Inflammatory macrophage treated with lipopolysaccharide for 4 hours (primary cell): ENCODE results near the gene CTCF.

Experiments
- DNase-seq: peaks from one replicate; pipeline ENCODE4 v3.0.0-alpha.2; 2020

The CTCF gene

DNA sequence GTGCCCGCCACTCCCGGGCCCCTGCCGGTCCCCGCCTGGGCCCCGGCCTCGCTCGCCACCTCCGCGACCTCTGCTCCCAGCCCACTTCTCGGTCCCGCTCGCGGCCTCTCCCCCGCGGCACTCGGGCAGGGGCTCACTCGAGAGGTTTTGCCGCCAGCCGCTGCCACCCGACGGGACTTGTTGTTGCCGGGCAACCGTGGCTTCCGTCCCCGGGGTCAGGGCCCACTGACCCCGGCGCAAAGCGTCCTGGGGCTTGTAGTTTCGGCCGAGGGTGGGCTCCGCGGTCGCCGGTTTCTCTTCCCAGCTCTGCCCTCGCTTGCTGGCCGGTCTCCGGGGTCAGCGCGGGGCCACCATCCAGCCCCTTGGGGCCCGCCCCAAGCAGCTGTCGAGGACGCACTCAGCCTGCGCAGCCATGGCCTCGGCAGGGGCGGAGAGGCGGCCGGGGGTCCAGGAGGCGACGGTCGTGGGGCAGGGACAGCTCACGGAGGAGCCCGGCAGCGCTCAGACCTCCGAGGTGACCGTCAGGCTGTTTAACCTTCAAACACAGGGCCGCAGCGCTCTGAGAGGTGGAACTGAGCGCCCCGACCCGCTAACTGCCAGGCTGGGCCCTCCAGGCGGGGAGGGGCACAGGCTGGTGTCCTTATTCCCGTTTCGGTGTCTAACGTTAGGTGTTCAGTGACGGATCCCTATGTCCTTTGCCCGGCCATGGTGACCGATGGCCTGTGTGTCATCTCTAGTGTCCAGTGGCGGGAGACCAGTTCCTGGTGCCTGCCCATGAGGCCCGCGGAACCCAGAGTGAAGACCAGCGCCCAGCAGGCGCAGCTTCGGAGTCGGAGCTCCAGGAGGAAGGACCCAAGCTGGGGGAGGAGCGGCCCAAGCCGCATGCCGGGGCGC, 104.5 kb downstream of the CTCF start, which contains the start of the genes C16orf86 and ENKD1:
TSS of gene C16orf86 (plus strand) at position 256 of the 894 bp plus-strand sequence. CDS start at position 413, 157 bp downstream.
TSS of gene ENKD1 (minus strand) at position 192 of the 894 bp plus-strand sequence. CDS start 308 bp downstream, outside the sequence.
- DNase-seq: peak; percentile 84

DNA sequence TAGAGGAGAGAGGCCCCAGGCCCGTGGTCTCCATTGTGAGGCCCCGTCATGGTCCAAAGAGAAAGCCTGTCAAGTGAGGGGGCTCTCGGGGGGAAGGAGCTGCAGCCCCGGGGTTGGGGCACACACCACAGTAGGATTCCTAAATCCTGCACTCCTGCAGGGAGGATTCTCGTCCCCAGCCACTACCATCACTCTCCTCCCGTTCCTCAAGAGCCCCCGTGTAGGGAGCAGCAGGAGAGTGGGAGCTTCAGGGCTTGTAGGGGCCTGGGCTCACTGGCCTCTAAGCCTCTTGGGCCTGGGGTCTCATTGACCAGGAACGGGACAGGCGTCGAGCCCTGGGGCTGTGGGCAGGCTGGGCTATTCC, 105.1 kb downstream of the CTCF start:
- no peak for DNase-seq

DNA sequence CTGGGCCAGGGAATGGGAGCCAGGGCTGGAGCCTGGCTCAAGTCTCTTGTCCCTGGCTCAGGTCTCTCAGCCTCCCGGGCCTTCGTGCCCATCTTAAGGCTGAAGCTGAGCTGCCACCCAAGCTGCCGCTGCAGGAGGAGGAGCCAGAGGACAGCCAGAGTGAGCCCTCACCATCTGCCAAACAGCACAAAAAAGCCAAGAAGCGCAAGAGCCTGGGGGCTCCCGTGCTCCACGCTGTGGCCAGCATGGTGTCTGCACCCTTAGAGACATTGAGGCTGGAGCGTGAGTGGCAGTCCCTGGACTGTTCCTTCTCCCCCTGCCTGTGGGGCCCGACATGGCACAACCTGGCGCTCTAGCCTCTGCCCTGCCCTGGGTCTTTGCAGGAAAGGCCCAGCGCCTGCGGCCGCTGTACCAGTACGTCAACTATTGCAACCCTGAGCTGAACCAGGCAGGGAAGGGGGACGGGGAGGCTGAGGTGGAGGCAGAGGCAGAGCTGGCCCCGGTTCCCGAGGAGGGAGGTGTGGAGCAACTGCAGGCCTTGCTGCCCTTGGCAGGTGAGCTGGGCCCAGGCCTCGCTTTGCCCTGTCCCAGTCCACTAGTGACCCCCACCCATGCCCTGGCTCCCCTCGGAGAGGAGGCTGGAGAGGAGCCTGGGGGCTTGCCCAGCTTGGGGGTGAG, 105.6 kb downstream of the CTCF start:
- DNase-seq: peak; percentile 87

DNA sequence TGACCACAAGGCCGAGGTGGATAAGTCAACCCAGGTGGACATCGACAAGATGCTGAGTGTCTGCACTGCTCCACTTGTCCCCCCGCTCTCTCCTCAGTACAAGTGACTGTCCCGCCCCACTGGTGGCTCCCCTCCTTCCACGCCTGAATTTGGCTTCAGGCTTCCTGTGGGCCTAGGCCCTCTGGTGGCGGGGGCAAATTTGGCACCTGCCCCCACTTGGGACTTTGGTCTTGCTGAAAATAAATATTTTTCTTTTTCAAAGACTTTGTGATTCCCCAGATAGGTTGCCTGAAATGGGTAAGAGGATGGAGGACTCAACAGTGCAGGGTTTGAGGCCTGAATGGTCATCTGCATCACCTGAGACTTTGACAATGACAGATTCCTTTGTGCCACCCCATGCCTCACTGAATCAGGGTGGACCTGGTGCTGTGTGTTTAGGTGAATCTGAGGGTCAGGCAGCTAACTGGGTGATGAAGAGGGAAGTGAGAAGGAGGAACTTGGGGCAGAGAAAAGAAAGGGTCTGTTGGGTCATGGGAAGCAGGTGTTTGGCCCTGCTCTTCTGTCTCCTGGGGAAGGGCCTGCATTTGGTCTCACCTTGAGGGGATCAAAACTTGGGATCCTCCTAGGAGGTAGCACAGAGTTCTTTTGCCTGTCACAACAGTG, 106.3 kb downstream of the CTCF start:
- no peak for DNase-seq

DNA sequence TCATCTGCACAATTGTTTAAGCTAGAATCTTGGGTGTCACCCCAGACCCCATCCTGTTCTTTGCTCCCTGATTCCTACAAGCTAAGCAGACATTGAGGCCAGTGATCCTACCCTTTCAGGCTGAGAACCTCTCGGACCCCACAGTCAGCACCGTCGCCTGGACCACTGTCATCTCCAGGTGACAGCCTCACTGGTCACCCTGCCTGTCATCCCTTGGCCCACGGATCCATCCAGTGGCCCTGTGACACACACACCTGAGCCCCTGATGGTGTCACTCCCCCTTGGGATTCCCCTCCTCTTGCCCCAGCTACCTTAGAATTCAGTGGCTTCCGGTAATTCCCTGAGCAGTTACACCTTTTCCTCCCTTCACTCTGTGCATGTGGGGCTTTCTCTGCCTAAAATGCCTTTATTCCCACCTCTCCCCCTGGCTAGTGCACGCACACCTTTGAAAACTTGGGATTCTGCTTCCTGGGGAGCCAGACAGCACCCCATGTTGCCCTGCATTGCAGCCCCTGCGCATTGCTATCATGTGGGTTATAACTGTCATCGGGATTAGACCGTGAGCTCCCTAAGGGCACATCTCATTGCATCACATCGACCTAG, 107.3 kb downstream of the CTCF start:
- DNase-seq: no peak

DNA sequence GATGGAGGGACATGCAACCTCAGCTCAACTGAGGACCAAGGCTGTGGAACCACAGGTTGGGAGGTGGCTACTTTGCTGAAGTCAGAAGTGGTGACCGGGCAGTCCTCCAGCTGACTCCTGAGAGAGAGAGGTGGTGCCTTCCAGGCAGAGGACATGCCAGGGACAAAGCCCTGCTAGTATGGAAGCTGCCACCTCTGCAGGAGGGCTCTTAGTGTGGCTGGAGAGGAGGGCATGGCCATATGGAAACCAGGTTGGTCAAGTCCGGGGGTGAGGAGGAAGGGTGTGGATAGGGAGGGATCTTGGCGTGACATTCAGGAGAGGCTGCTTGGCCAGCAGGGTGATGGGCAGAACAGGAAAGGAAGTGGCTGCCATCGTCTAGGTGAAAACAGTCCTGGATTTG, 110.0 kb downstream of the CTCF start:
- DNase-seq: no peak

DNA sequence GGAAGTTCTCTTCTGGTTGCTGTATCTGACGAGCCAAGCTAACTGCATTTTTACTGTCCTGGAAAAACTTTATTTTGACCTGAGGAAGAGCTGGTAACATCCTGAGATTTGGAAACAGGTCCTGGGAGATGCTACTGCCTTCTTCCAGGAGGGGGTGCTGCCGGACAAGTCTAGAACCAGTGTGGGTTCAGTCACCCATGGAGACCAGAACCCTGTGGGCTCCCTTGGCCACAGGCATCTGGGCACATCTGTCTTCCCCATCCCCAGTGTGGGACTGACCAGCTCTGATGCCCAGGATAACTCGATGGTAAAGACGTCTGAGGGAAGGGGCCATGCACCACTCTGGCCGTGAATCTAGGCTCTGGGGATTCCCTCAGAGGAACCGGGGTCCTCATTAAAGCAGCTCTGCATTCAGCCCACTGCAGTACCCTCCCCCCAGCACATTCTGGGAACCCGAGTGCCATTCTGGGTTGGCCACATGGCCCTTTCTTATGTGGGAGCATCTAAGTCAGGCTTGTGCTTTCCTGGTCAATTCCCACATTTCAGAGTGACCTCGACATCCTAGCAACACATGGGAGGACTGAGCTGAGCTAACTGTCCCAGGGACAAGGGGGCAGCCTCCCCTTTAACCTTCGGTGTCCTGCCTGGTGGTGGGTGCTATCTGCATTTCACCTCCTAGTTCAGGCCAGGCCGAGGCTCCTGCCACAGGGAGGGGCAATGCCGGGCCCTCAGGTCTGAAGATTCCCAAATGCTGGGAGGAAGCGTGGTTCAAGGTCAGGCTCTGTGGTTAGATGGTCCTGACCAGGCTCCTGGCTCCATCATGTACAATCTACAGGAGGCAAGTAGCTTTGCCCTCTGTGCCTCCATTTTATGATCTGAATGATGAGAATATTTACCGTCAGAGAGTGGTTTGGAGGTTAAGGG, 110.7 kb downstream of the CTCF start:
- DNase-seq: peak; percentile 73

DNA sequence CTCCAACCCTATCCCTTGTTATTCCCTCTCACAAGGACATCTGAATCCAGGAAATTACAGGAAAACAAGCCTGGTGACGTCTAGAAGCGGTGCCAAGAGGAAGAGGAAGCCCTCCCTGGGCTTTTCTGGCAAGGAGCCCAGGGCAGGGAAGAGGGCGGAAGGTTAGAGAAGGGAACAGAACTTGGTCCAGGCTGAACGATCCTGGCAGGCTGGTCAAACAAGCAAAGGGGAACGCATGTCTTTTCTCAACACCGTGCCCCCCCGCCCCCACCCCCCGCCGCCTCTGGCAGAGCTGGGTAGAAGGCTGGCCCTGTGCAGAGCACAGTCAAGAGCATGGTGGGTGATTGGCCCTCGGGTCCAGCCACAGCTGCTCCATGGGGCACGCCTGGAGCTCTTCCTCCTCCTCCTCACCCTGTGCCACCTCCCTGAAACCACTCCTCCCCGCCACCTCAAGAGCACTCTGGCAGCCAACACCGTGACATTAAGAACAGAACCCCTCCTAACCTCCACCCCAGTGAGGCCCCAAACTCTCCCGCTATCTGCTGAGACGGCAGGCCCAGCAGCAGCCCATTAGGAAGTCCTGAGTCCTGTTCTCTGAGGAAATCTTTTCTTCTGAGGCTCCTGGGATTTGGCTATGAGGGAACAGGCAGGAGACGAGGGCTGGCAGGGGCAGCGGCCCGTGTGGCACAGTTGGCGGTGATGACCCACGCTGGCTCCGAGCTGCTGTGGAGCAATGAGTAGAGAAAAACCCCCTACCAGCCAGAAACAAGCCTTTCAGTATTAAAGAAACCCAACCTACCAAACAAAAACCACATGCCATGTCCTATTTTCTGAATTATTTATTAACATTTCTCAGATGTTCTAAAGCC, 111.6 kb downstream of the CTCF start:
- DNase-seq: peak; percentile 75

DNA sequence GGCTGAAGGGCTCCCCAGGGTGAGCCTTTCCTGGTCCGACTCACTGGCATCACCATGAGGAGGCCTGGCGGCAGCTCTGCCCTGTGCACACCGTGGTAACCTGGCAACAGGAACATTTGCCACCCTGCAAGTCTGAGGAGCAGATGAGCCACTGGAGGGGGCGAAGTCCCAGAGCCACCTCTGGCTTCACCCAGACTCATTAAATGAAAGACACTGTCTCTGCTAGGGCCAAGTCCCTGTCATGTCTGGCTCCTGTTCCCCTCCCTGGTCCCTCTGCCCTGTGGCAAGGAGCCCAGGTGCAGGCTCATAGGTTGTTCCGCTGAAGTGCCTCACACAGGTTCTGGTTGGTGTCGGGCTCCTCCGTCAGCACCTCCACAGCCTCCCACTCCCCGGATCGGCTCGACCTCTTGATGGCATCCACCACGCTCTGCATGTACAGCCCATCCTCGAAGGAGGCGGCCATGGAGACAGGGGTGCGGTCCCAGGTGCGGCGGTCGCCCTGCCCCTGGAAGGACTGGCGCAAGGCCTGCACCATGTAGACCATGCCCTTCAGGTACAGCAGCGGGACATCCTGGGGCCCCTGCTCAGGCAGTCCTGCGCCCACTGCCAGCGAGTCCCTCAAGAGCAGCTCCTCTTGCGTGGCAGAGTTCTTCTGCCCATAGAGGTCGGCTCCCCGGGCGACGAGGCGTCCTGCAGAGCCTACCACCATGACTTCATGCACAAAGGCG, 112.7 kb downstream of the CTCF start:
- no peak for DNase-seq

DNA sequence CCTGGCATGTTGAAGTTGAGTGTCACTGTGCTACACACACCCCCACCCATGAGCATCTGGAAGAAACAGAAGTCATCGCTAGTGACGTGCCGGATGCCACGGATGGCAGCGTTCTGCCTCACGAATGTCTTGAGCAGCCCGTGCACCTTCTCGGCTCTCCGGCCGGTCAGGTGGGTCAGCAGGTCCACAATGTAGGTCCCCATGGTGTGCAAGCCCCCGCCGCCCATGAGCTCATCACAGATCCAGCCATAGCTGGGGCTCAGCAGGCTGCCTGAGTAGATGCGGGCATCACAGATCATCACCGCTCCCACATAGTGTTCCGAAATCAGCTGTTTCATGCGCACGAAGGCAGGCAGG, 113.2 kb downstream of the CTCF start:
- no peak for DNase-seq

DNA sequence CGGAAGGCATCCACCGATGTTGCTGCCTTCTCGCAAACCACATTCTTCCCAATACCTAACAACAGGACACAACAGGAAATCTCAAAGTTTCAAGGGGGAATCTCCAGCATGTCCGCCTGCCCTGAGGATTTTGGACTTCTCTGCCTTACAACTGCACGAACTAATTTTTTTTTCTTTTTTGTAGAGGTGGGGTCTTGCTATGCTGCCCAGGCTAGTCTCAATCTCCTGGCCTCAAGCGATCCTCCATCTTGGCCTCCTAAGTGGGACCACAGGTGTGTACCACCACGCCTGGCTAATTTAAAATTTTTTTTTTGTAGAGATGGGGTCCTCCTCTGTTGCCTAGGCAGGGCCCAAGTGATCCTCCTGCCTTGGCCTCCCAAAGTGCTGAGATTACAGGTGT, 113.7 kb downstream of the CTCF start:
- no peak for DNase-seq

DNA sequence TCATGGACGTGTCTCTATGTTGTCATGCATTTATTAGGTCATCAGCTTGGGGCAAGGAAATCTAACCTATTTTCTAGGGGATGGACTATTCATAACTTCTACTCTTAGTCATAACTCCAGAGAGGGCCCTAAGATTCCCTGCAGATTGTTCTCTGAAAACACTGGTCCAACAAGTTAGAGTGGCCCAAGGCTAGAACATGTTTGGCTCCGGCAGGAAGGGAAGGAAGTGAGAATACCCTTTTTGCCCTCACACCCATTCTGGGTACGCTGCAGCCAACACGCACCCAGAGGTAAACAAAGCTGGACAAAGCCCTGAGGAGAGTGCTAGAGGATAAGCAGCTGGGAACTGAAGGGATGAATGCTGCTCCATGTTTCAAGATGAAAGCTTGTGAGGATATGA, 114.2 kb downstream of the CTCF start:
- DNase-seq: no peak

DNA sequence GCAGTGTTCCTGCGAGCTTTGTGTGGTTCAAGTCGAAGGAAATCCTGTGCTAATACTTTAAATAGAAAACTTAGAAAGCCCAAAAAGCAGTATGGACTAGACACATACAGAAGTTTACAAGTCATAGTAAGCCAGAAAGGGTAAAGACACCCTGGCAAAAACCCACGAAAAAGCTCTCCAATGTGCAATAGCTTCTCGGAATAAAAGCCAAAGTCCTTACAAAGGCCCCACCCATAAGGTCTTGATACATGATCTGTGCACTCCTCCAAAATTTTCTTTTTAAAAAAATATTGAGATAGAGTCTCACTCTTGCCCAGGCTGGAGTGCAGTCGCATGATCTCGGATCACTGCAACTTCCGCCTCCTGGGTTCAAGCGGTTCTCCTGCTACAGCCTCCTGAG, 114.6 kb downstream of the CTCF start:
- no peak for DNase-seq

DNA sequence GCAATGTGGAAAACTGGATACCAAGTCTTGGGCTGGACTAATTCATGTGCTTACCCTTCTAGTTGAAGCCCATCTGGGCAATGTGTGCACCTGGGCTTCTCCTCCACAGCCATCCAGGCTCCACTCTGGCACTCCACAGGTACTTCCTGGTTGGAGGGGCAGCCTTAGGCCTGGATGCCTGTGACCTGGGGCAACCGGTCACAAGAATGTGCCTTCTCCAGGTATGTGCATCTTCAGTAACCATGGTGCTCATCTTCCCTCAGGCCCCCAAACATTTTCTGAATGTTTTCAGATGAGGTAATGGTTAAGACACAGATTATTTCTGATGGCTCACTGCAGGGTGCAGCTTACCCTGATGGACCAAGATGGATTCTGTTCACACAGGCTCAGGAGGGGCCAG, 115.4 kb downstream of the CTCF start:
- no peak for DNase-seq

DNA sequence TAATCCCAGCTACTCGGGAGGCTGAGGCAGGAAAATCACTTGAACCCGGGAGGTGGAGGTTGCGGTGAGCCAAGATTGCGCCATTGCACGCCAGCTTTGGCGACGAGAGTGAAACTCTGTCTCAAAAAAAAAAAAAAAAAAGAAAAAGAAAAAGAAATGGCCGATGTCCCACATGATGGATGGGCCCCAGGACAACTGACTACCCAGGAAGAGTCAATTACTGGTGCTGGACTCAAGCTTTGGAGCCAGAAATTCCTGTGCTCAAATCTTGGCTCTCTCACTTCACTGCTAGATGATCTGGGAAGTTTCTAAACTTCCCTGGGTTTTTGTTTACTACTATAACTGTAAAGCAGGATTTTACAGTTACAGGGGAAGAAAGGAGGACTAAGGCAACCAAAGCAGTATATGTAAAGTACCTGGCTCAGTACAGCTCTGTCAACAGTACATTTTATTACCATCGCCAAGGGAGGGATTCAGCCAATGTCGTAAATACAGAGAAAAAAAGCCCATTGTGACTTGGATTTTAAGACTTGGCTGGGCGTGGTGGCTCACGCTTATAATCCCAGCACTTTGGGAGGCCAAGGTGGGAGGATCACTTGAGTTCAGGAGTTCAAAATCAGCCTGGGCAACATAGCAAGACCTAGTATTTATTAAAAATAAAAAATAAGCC, 116.2 kb downstream of the CTCF start:
- DNase-seq: no peak

DNA sequence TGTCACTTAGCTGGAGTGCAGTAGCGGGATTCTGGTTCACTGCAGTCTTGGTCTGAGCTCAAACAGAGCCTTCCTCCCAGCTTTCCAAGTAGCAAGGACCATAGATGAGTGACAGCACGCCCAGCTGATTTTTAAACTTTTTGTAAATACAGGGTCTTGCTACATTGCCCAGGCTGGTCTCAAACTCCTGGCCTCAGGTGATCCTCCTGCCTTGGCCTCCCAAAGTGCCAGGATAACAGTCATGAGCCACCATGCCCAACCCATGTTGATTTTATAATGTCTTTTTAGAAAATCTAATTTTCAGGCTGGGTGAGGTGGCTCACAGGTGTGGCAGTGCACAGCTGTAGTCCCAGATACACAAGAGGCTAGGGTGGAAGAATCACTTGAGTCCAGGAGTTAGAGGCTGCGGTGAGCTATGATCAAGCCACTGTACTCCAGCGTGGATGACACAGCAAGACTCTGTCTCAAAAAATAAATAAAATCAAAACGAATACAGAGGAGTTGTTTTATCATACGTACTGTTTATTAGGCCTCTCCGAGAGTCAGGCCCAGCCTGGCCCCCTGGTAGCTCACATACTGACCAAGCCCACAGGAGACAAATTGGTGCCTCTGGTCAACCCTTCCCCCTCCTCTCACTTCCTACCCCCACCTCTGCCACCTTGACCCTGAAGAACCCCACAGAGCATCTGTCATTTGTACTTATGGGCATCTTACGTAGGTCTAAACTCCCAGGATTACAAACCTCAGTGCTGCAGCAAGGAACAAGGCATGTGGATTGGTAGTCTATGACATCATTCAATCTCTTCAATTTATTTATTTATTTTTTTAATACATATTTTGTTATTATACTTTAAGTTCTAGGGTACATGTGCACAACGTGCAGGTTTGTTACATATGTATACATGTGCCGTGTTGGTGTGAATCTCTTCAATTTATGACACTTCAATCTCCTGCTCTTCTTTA, 117.9 kb downstream of the CTCF start:
- DNase-seq: no peak

DNA sequence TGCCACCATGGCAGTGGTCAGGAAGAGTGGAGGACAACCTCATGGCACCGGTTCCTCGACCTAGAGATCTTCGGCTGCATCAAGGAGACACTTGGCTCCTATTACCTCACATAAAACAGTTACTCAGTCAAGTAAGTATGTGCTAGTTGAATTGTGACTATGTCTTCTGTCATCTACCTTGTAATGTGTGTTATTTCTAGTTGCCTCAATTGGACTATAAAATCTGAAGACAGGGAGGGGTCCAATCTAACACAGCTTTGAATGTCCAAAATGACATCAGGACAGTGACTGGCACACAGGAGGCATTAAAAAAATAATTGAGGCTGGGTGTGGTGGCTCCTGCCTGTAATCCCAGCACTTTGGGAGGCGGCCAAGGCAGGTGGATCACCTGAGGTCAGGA, 121.4 kb downstream of the CTCF start:
- DNase-seq: no peak

DNA sequence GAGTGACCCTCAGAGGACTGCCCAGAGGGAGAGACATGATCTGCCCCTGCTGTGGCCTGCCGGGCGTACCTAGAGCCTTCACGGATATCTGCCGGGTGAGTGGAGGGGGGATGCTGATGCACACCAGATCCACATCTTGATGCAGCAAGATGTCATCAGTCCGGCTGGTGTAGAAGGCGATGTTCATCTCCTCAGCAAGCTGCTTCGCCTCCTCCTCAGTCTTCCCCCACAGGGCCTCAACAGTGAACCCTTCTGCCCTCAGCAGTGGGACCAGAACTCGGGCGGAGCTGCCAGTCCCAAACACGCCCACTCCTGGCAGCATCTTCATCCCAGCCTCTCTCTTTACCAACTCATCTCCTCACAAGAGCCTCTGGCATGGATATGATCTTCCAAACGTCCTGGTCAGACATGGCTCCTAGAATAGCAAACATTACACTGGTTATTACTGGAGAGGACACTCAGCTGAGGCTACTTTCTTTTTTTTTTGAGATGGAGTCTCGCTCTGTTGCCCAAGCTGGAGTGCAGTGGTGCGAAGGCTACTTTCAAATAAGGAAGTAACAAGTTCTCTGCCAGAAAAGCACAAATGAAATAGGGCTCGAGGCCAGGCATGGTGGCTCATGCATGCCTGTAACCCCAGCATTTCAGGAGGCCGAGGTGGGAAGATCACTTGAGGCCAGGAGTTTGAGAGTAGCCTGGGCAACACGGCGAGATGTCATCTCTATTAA, 123.2 kb downstream of the CTCF start:
- no peak for DNase-seq
